A549 (cell line): ENCODE measurements around the gene FAM229B.

Source experiments
- BHLHE40 ChIP-seq: IDR thresholded peaks from 2 replicates; pipeline ENCODE4 v1.6.1; 2012; ENCODE audit warnings: low read depth, low read length, inconsistent platforms
- CTCF ChIP-seq: fragments of >200 bp; sonication (Bioruptor Twin); formaldehyde crosslinking; IDR thresholded peaks from 3 replicates; pipeline ENCODE4 v1.5.1; 2016
- PHF8 ChIP-seq: fragments of 200-600 bp; sonication (generic); IDR thresholded peaks from 2 replicates; pipeline ENCODE4 v1.6.1; 2016; ENCODE audit warnings: low read depth, mild to moderate bottlenecking, antibody characterized with exemption, moderate library complexity, borderline replicate concordance
- POLR2A ChIP-seq: IDR thresholded peaks from 2 replicates; pipeline ENCODE4 v1.6.1; 2012; ENCODE audit warnings: mild to moderate bottlenecking, low read length
- RCOR1 ChIP-seq: fragments of 150-350 bp; IDR thresholded peaks from 2 replicates; pipeline ENCODE4 v1.6.1; 2014; ENCODE audit warnings: antibody characterized with exemption, low read length, low read depth

- TF ChIP-seq PHF8 (no peak), CTCF (no peak), POLR2A (no peak), BHLHE40 (no peak), RCOR1 (no peak)
Measured at GRCh38 chr6:112041535-112041934, 45.9 kb upstream of the FAM229B start.
